Tibial artery (tissue), 4 donors: Measurements from ENCODE around the gene ALPK3.

Experiments
- DNase-seq, 2 donors: peaks; one replicate each; pipeline ENCODE4 v3.0.0-alpha.2; 2019
- H3K27ac ChIP-seq, 2 donors: fragments of 200-600 bp; sonication (generic) in 1 of 2; 1 replicate in 1 of 2; 2 replicates in 1 of 2; pipeline ENCODE4 v1.5.1; 2018 to 2019; ENCODE audit warnings: mild to moderate bottlenecking in 1 of 2
- H3K27me3 ChIP-seq, 2 donors: fragments of 200-600 bp; sonication (generic) in 1 of 2; one replicate each; pipeline versions ENCODE4 v1.5.1 to v1.6.0; 2016 to 2019
- H3K36me3 ChIP-seq, 3 donors: fragments of 200-600 bp; sonication (generic) in 2 of 3; one replicate each; pipeline ENCODE4 v1.5.1; 2016 to 2019; ENCODE audit warnings: mild to moderate bottlenecking in 2 of 3
- H3K4me1 ChIP-seq, 4 donors: fragments of 200-600 bp; sonication (generic) in 2 of 4; 1 replicate in 3 of 4; 2 replicates in 1 of 4; pipeline ENCODE4 v1.5.1; 2016 to 2019
- H3K4me3 ChIP-seq, 2 donors: fragments of 200-600 bp; sonication (generic) in 1 of 2; 1 replicate in 1 of 2; 2 replicates in 1 of 2; pipeline ENCODE4 v1.5.1; 2018 to 2019; ENCODE audit warnings: mild to moderate bottlenecking in 2 of 2
- H3K9me3 ChIP-seq, 3 donors: fragments of 200-600 bp; sonication (generic) in 1 of 3; one replicate each; pipeline ENCODE4 v1.5.1; 2016 to 2019
- intact Hi-C: fragments of 100-400 bp; cut with DNase I; formaldehyde crosslinking; loops from one replicate; pipeline ENCODE4 v1.15.0; 2023; ENCODE audit warnings: low total_unique reads
- TF ChIP-seq, protein P1 (sequence below), 2 experiments: fragments of 200-600 bp in 1 of 2; fragments of 450-650 bp in 1 of 2; IDR thresholded peaks; one replicate each; pipeline ENCODE4 v1.5.1; 2017 to 2019; ENCODE audit warnings: antibody characterized with exemption in 2 of 2, mild to moderate bottlenecking in 1 of 2, moderate library complexity in 1 of 2

ALPK3 gene

GRCh38 chr15:84909782-84910181 lies 92.6 kb downstream of the ALPK3 start:
- peaks cover 21 to 83% (median 58%) of the 10 kb centered on the region in 4 donors for H3K4me1 ChIP-seq
- no peak overlapping the region for H3K4me3 ChIP-seq
- intact Hi-C loops = loop anchor here (5.0 kb wide), 1 partner anchor 67 kb away; no protein-coding TSS in a partner anchor
- no peaks in the 10 kb centered on the region for H3K27me3 ChIP-seq
- H3K36me3 ChIP-seq = no peaks in the 10 kb centered on the region
- no peak for DNase-seq
- TF ChIP-seq, protein P1, sequence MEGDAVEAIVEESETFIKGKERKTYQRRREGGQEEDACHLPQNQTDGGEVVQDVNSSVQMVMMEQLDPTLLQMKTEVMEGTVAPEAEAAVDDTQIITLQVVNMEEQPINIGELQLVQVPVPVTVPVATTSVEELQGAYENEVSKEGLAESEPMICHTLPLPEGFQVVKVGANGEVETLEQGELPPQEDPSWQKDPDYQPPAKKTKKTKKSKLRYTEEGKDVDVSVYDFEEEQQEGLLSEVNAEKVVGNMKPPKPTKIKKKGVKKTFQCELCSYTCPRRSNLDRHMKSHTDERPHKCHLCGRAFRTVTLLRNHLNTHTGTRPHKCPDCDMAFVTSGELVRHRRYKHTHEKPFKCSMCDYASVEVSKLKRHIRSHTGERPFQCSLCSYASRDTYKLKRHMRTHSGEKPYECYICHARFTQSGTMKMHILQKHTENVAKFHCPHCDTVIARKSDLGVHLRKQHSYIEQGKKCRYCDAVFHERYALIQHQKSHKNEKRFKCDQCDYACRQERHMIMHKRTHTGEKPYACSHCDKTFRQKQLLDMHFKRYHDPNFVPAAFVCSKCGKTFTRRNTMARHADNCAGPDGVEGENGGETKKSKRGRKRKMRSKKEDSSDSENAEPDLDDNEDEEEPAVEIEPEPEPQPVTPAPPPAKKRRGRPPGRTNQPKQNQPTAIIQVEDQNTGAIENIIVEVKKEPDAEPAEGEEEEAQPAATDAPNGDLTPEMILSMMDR (IDR thresholded peaks at IDR 0.05) = no peak
- H3K27ac ChIP-seq = peak overlapping the region; percentile 70 to 87
- H3K9me3 ChIP-seq = no peaks in the 10 kb centered on the region

DNA sequence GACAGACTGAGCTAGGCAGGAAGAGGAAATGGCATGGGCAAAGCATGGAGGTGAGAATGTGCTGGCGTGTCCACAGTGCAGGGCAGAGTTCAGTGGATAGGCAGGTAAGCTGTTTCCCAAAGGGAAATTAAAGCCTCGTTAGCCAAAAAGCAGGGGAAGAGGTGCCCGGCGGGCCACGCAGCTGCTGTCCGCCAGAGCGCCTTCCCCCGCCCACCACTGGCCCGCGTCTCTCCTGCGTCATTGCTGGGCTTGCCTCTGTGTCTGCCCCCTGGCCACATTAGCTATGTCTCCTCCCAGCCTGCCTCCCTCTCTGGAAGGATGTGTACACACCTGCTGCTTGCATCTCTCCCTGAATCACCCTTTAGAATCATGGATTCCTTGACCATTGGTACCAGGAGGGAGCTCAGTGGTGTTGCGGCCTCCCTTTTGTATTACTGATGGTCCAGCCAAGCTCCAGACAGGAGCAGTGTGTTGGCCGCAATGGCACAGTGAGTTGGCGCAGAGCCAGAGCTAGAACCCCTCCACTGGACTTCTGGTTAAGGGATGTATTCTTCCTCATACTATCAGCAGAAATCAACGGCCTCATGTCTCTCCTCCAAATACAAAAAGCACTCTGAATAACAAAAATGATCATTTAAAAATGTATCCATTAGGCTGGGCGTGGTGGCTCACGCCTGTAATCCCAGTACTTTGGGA lies 93.9 kb downstream of the ALPK3 start:
- intact Hi-C loops = loop anchor here (5.0 kb wide), 1 partner anchor 69 kb away; no protein-coding TSS in a partner anchor
- H3K27me3 ChIP-seq = no peaks in the 10 kb centered on the region
- no peaks in the 10 kb centered on the region for H3K36me3 ChIP-seq
- H3K9me3 ChIP-seq = no peaks in the 10 kb centered on the region
- peak in 1 of 2 donors; percentile 62 for DNase-seq
- H3K27ac ChIP-seq = peak overlapping the region; percentile 70 to 87
- TF ChIP-seq, protein P1 (IDR thresholded peaks at IDR 0.05) = no peak
- peaks cover 21 to 82% (median 59%) of the 10 kb centered on the region in 4 donors for H3K4me1 ChIP-seq
- H3K4me3 ChIP-seq = no peak overlapping the region

DNA sequence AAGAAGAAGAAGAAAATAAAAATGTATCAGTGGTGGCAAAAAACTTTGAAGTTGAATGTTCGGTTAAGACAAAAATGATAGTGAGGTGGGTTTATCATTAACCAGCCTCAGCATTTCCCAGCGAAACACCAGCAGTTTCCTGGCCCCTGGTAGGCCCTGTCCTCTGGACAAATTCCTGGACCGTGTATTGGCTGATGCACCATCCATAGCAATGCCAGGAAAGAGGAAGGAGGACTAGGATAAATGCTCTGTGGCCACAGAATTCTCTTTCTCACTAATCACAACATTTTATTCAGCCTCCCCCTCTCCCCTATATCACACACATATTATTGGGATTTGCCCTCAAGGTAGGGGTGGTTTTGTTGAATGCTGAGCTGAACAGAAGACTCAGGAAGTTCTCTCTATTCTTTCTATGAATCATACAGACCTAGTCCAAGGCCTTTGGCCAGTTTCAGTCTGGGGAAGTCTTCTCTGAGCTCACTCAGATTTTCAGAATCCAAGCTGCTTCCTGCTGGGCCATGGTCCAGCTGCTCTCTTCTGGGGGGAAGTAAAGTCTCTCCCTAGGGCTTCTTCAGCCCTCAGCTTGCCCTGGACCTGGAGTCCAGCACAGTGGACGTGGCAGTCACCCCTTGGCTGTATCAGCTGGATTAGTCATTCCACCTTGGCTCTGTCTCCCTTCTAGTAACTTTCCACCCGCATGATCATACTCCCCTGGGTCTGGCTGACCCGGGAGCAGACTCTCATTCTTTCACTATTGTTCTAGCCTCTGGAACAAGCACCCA lies 94.9 kb downstream of the ALPK3 start:
- Histone ChIP-seq H3K27me3 (no peaks in the 10 kb centered on the region), H3K27ac (peak overlapping the region; percentile 84 to 87), H3K9me3 (no peaks in the 10 kb centered on the region), H3K4me3 (no peak overlapping the region), H3K36me3 (no peaks in the 10 kb centered on the region), H3K4me1 (peaks cover 21 to 74% (median 61%) of the 10 kb centered on the region in 4 donors)
- TF ChIP-seq, protein P1 (IDR thresholded peaks at IDR 0.05) = peak in 1 of 2 experiments; percentile 15
- intact Hi-C loops = loop anchor here (5.0 kb wide), 1 partner anchor 70 kb away; no protein-coding TSS in a partner anchor
- peak; percentile 96 to 99 for DNase-seq

GRCh38 chr15:84913360-84913723 lies 96.2 kb downstream of the ALPK3 start:
- H3K4me3 ChIP-seq = no peak overlapping the region
- intact Hi-C loops = loop anchor here (5.0 kb wide), 1 partner anchor 71 kb away; no protein-coding TSS in a partner anchor
- H3K27me3 ChIP-seq = no peaks in the 10 kb centered on the region
- peak overlapping the region; percentile 84 to 87 for H3K27ac ChIP-seq
- no peaks in the 10 kb centered on the region for H3K9me3 ChIP-seq
- TF ChIP-seq, protein P1 (IDR thresholded peaks at IDR 0.05) = no peak
- no peak for DNase-seq
- H3K36me3 ChIP-seq = no peaks in the 10 kb centered on the region
- H3K4me1 ChIP-seq = peaks cover 21 to 73% (median 61%) of the 10 kb centered on the region in 4 donors

- Histone ChIP-seq H3K4me3 (no peak overlapping the region), H3K27ac (peak overlapping the region; percentile 84 to 87), H3K9me3 (no peaks in the 10 kb centered on the region), H3K4me1 (peaks cover 21 to 65% (median 56%) of the 10 kb centered on the region in 4 donors), H3K36me3 (no peaks in the 10 kb centered on the region), H3K27me3 (no peaks in the 10 kb centered on the region)
- intact Hi-C loops = loop anchor here (5.0 kb wide), 1 partner anchor 72 kb away; no protein-coding TSS in a partner anchor
- TF ChIP-seq, protein P1 (IDR thresholded peaks at IDR 0.05) = no peak
- no peak for DNase-seq
Observed at GRCh38 chr15:84914351-84914750, 97.2 kb downstream of the ALPK3 start.
